MCF 10A (cell line): ENCODE data around the gene NTN4. TPM values are rescaled to one million over a fixed set of nuclear protein-coding genes. Genes with fewer than 3 reads are reported as not detected.
"Not testable (repeated sequence)": the region's sequence is repeated elsewhere in the genome, so short reads cannot be mapped to it uniquely, and the experiment has no call there.

ENCODE experiments used
- BruUV-seq: library from RNA; stranded (reverse); fragments of 400-500 nt; replicated peaks from 2 replicates; lab custom pipeline; 2021; lab: Mats Ljungman, UMichigan
- CTCF ChIA-PET: fragments of 300-600 bp; sonication (Branson Sonifier 250); formaldehyde crosslinking; extraction: SDS; loops from one replicate; lab custom pipeline; 2021; ENCODE audit warnings: antibody characterized with exemption, inconsistent platforms; lab: Yijun Ruan, JAX
- POLR2A ChIA-PET: fragments of 300-600, 350-650 bp; sonication (Branson Sonifier 250); formaldehyde crosslinking; extraction: SDS; loops from one replicate; lab custom pipeline; 2020; ENCODE audit warnings: antibody characterized with exemption, inconsistent platforms; lab: Yijun Ruan, JAX
- DNase-seq: peaks from one replicate; pipeline ENCODE4 v3.0.0-alpha.2; 2018; ENCODE audit not compliant: unreplicated experiment
- H3K27ac Mint-ChIP-seq: one replicate; pipeline ENCODE4 v1.8.0; 2022; ENCODE audit warnings: mild to moderate bottlenecking, low read depth, mixed read lengths; ENCODE audit not compliant: unreplicated experiment
- H3K27me3 Mint-ChIP-seq: one replicate; pipeline ENCODE4 v1.8.0; 2022; ENCODE audit warnings: mixed read lengths; ENCODE audit not compliant: insufficient read depth, unreplicated experiment
- H3K36me3 Mint-ChIP-seq: one replicate; pipeline ENCODE4 v1.8.0; 2022; ENCODE audit warnings: mild to moderate bottlenecking, moderate library complexity, mixed read lengths; ENCODE audit not compliant: insufficient read depth, unreplicated experiment
- H3K4me1 Mint-ChIP-seq: one replicate; pipeline ENCODE4 v1.8.0; 2022; ENCODE audit warnings: mixed read lengths; ENCODE audit not compliant: insufficient read depth, unreplicated experiment
- H3K4me3 Mint-ChIP-seq: one replicate; pipeline ENCODE4 v1.8.0; 2022; ENCODE audit warnings: mild to moderate bottlenecking, moderate library complexity, mixed read lengths; ENCODE audit not compliant: unreplicated experiment
- H3K9me3 Mint-ChIP-seq: one replicate; pipeline ENCODE4 v1.8.0; 2022; ENCODE audit warnings: mixed read lengths; ENCODE audit not compliant: unreplicated experiment
- intact Hi-C: fragments of 100-400 bp; cut with micrococcal nuclease; formaldehyde crosslinking; loops from 2 replicates; pipeline ENCODE4 v1.14.1; 2022
- total RNA-seq: library from RNA; stranded (reverse); gene quantifications from 2 replicates; pipeline ENCODE4 v1.2.3, GENCODE V29; 2022
- TF ChIP-seq, protein P1 (sequence below): fragments of 200-600 bp; IDR thresholded peaks from one replicate; pipeline ENCODE4 v1.8.0; 2022; ENCODE audit warnings: antibody characterized with exemption, mild to moderate bottlenecking; ENCODE audit not compliant: unreplicated experiment

The NTN4 gene
- total RNA-seq, 1 experiment from 2014 or later, result 53.0 TPM

DNA sequence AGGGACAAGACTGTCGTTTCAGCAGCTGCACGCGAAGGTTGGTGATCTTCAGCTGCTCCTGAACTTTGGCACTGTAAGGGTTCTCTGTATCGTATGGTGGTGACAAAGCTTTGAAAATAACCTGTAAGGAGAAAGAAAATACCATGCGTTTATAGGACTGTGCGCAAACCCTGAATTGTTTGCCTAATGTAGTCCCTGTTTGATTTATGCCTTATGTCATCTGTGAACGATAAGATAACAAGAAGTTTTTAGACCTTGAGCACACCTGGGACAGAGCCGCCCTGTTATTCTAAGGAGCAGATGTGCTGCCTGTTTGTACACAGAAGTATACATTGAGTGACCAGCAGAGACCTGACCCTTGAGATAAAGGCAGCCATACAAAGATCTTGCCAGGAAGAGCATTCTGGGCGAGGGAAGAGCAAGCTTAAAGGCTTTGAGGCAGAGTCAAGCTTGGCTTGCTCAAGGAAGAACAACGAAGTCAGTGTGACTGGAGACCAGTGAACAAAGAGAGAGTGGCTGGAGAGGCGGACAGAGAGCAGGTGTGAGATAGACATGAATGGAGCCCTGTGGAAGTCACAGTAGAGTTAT lies 52.4 kb downstream of the NTN4 start:
- no peaks in the 10 kb centered on the region for H3K9me3 Mint-ChIP-seq

DNA sequence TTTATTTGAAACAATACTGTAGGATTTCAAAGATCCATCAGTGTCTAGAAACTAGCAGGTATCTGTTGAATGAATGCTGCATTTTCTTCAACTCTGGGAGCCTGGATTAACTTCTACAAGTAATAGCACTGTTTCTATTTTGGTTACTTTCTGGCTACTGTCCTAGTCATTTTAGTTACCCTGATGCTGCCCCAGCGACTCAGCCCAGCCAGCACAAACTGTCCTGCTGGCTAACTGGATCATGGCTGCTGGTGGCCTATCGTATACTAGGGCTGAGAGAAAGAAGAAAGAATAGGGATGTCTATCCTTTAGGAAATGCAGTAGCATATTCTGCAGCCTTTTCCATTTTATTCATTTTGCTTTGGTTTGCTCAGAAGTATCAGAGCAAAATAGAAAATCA lies 53.9 kb downstream of the NTN4 start:
- no TSS peak for BruUV-seq
- no peak for DNase-seq
- intact Hi-C loops, result no loop called here
- Mint-ChIP-seq H3K4me3 (no peak overlapping the region), H3K9me3 (no peaks in the 10 kb centered on the region), H3K27ac (no peak overlapping the region), H3K27me3 (no peaks in the 10 kb centered on the region), H3K4me1 (peaks cover 10% of the 10 kb centered on the region), H3K36me3 (peaks cover 10% of the 10 kb centered on the region)
- POLR2A ChIA-PET, result no interaction called here
- TF ChIP-seq, protein P1, sequence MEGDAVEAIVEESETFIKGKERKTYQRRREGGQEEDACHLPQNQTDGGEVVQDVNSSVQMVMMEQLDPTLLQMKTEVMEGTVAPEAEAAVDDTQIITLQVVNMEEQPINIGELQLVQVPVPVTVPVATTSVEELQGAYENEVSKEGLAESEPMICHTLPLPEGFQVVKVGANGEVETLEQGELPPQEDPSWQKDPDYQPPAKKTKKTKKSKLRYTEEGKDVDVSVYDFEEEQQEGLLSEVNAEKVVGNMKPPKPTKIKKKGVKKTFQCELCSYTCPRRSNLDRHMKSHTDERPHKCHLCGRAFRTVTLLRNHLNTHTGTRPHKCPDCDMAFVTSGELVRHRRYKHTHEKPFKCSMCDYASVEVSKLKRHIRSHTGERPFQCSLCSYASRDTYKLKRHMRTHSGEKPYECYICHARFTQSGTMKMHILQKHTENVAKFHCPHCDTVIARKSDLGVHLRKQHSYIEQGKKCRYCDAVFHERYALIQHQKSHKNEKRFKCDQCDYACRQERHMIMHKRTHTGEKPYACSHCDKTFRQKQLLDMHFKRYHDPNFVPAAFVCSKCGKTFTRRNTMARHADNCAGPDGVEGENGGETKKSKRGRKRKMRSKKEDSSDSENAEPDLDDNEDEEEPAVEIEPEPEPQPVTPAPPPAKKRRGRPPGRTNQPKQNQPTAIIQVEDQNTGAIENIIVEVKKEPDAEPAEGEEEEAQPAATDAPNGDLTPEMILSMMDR, result no peak
- CTCF ChIA-PET, result no interaction called here

More for the DNA sequence above, 52.4 kb downstream of the NTN4 start:
- CTCF ChIA-PET, result no interaction called here
- intact Hi-C loops, result no loop called here
- H3K36me3 Mint-ChIP-seq, result peaks cover 10% of the 10 kb centered on the region
- DNase-seq, result no peak
- H3K27me3 Mint-ChIP-seq, result no peaks in the 10 kb centered on the region
- no peak overlapping the region for H3K4me3 Mint-ChIP-seq
- H3K4me1 Mint-ChIP-seq, result peaks cover 7% of the 10 kb centered on the region
- TF ChIP-seq, protein P1, result no peak
- POLR2A ChIA-PET, result no interaction called here
- BruUV-seq, result no TSS peak
- no peak overlapping the region for H3K27ac Mint-ChIP-seq

DNA sequence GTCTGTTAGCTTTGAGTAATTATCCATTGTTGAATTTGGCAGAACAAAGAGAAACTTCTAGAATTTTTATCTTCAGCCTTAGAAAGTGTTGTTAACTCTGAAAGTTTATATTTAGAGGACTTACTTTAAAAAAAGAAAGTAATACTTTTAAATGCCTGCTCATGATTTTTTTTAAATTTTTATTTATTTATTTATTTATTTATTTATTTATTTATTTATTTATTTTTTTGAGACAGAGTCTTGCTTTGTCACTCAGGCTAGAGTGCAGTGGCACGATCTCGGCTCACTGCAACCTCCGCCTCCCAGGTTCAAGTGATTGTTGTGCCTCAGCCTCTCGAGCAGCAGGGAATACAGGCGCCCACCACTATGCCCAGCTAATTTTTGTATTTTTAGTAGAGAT lies 54.8 kb downstream of the NTN4 start:
- Mint-ChIP-seq H3K36me3 (peaks cover 10% of the 10 kb centered on the region), H3K4me1 (peaks cover 10% of the 10 kb centered on the region)
- CTCF ChIA-PET, POLR2A ChIA-PET, DNase-seq, H3K4me3 Mint-ChIP-seq, H3K27ac Mint-ChIP-seq, H3K9me3 Mint-ChIP-seq, H3K27me3 Mint-ChIP-seq, BruUV-seq, intact Hi-C loops: not testable (repeated sequence)

DNA sequence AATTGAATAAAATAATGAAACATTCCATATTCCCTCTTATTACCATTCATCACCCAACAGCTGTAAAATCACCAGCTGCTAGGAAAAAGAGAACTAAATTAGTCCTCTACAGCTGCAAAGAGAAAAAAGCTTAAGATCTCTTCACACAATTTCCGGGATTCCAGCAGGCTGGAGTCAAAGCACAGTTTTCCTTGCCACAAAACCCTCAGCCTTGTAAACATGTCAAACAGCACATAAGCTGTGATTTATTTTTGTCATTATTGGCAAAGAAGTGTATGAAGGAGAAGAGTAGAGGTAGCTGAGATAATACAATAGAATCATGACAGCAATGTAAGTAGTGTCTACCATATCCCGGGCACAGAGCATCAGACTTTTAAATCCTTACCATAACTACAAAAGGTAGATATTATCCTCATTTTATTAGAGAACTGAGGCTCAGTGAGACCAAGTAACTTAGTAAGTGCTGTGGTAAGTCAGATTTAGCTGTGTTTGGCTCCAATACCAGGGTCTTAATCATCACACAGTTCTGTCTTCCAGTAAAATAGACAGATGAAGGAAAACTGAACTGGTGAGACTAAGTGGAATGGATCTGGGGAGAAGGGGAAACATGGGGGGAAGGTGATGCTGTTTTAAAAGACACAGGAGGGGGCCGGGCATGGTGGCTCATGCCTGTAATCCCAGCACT lies 57.3 kb downstream of the NTN4 start:
- Mint-ChIP-seq H3K27me3 (no peaks in the 10 kb centered on the region), H3K4me1 (peaks cover 10% of the 10 kb centered on the region), H3K9me3 (no peaks in the 10 kb centered on the region), H3K4me3 (no peak overlapping the region), H3K27ac (no peak overlapping the region), H3K36me3 (peaks cover 17% of the 10 kb centered on the region)
- intact Hi-C loops, result no loop called here
- no TSS peak for BruUV-seq
- TF ChIP-seq, protein P1, result no peak
- POLR2A ChIA-PET, result interaction anchor here (1.1 to 1.3 kb wide), 2 partner anchors 31 to 57 kb away, joined by 4 to 7 read pairs; no protein-coding TSS in a partner anchor
- peak; percentile 25 for DNase-seq
- CTCF ChIA-PET, result interaction anchor here (0.6 to 0.7 kb wide), 2 partner anchors 36 to 61 kb away, joined by 4 read pairs; no protein-coding TSS in a partner anchor
